ENCODE results near the gene REM2. TPM values are rescaled to one million over a fixed set of nuclear protein-coding genes. Genes with fewer than 3 reads are reported as not detected.

REM2 gene
- total and polyA plus RNA-seq, 4 donors: 0.08 to 0.14 (median 0.11) TPM; not detected in 1

DNA sequence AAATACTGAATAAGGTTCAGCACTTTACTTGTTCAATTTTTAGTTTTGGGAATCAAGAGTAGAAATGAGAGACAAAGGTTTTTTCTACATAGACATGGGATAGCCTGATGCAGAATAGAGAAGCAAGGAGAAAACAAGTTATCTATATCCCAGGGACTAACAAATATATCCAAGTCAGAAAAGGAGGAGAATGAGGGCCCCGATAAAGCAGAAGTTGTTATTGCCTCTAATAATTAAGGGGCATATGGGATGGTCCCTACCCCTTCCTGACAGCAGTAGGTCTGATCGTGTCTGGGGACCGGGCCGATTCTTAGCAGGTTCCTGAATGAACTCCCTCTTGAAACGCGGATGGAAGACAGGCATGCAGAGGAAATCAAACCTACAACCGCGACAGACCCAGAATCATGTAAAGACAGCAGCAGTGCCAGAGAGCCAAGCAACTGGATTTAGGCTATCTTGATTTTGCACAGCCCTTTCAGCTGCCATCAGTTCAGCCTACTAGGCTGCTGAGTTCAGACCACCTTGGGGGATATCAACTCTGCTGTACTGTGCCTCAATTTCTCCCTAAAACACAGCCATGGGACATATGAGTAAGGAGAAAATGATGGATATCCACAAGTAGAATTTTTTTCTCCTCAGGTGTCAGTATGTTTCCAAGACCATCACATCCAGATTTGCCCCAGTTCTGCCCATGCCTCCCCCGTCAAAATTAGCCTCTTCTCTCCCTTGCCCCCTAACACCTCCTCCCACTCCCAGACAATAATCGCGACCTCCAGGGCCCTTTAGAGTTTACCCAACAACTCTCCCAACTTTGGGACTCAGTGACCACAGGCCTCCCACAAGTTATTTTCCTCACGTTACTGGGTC, 45.4 kb downstream of the REM2 start:
- Histone ChIP-seq H3K27me3 (ENCODE audit: control insufficient read depth in 4 of 4, insufficient read depth in 4 of 4, low read length in 3 of 4) (no peaks in the 10 kb centered on the region), H3K27ac (ENCODE audit: low read depth in 1 of 2, low read length in 2 of 2) (peak overlapping the region; percentile 88 to 89), H3K9ac (ENCODE audit: low read depth in 1 of 2, low read length in 2 of 2) (peak overlapping the region; percentile 87 to 88), H3K36me3 (ENCODE audit: control insufficient read depth in 4 of 4, insufficient read depth in 3 of 4, low read depth in 1 of 4, low read length in 3 of 4) (peaks cover 0 to 21% (median 19%) of the 10 kb centered on the region in 4 donors), H3K4me1 (ENCODE audit: control insufficient read depth in 4 of 4, insufficient read depth in 4 of 4, low read length in 3 of 4) (peaks cover 0 to 22% (median 13%) of the 10 kb centered on the region in 4 donors), H3K4me3 (ENCODE audit: low read depth in 1 of 3, low read length in 3 of 3) (peak overlapping the region; percentile 66 to 98 (median 78)), H3K9me3 (ENCODE audit: control insufficient read depth in 4 of 4, low read length in 3 of 4) (no peaks in the 10 kb centered on the region)
- no peak for DNase-seq (ENCODE audit: low spot score)
- TF ChIP-seq TAF1 (conservative IDR thresholded peaks at IDR 0.05) (no peak), JUND (IDR thresholded peaks at IDR 0.05) (no peak)
- 25% methylated on average over 12 of the region's 12 CpGs for WGBS

- Histone ChIP-seq H3K36me3 (ENCODE audit: control insufficient read depth in 4 of 4, insufficient read depth in 3 of 4, low read depth in 1 of 4, low read length in 3 of 4) (peaks cover 0 to 17% (median 12%) of the 10 kb centered on the region in 4 donors), H3K9ac (ENCODE audit: low read depth in 1 of 2, low read length in 2 of 2) (peak within 1 kb of the TSS; percentile 87 to 88), H3K4me1 (ENCODE audit: control insufficient read depth in 4 of 4, insufficient read depth in 4 of 4, low read length in 3 of 4) (peaks cover 0 to 22% (median 13%) of the 10 kb centered on the region in 4 donors), H3K27ac (ENCODE audit: low read depth in 1 of 2, low read length in 2 of 2) (peak within 1 kb of the TSS; percentile 88 to 89), H3K27me3 (ENCODE audit: control insufficient read depth in 4 of 4, insufficient read depth in 4 of 4, low read length in 3 of 4) (no peaks in the 10 kb centered on the region), H3K9me3 (ENCODE audit: control insufficient read depth in 4 of 4, low read length in 3 of 4) (no peaks in the 10 kb centered on the region), H3K4me3 (ENCODE audit: low read depth in 1 of 3, low read length in 3 of 3) (peak within 1 kb of the TSS; percentile 66 to 98 (median 78))
- DNase-seq (ENCODE audit: low spot score): peak; percentile 99
- under 1% methylated on average over 51 of the region's 51 CpGs for WGBS
- peak in 1 of 2 donors; percentile 6 for TF ChIP-seq RAD21 (IDR thresholded peaks at IDR 0.05)
- TF ChIP-seq TAF1 (conservative IDR thresholded peaks at IDR 0.05): peak; percentile 59
- TF ChIP-seq GABPA (IDR thresholded peaks at IDR 0.05 in 1 of 2, conservative IDR thresholded peaks at IDR 0.05 in 1 of 2): peak in 1 of 2 donors; percentile 61
- peak; percentile 77 for TF ChIP-seq MAX (IDR thresholded peaks at IDR 0.05)
- no peak for TF ChIP-seq EGR1 (IDR thresholded peaks at IDR 0.05; ENCODE audit: low read depth in 2 of 2)
- TF ChIP-seq CTCF (IDR thresholded peaks at IDR 0.05; ENCODE audit: low read depth, low read length, missing input control): no peak
- peak; percentile 99 for TF ChIP-seq YY1 (IDR thresholded peaks at IDR 0.05)
- peak; percentile 93 for TF ChIP-seq SP1 (IDR thresholded peaks at IDR 0.05)
- peak; percentile 44 to 52 for TF ChIP-seq JUND (IDR thresholded peaks at IDR 0.05)
- no peak for TF ChIP-seq HNF4G (IDR thresholded peaks at IDR 0.05)
- peak; percentile 19 for TF ChIP-seq FOXA1 (IDR thresholded peaks at IDR 0.05)
- TF ChIP-seq RXRA (IDR thresholded peaks at IDR 0.05): peak; percentile 45 to 48
- TF ChIP-seq HNF4A (conservative IDR thresholded peaks at IDR 0.05): peak; percentile 38 to 44
- TF ChIP-seq, protein P1, sequence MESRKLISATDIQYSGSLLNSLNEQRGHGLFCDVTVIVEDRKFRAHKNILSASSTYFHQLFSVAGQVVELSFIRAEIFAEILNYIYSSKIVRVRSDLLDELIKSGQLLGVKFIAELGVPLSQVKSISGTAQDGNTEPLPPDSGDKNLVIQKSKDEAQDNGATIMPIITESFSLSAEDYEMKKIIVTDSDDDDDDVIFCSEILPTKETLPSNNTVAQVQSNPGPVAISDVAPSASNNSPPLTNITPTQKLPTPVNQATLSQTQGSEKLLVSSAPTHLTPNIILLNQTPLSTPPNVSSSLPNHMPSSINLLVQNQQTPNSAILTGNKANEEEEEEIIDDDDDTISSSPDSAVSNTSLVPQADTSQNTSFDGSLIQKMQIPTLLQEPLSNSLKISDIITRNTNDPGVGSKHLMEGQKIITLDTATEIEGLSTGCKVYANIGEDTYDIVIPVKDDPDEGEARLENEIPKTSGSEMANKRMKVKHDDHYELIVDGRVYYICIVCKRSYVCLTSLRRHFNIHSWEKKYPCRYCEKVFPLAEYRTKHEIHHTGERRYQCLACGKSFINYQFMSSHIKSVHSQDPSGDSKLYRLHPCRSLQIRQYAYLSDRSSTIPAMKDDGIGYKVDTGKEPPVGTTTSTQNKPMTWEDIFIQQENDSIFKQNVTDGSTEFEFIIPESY (IDR thresholded peaks at IDR 0.05): peak; percentile 68
- TF ChIP-seq NR2F2 (IDR thresholded peaks at IDR 0.05): peak; percentile 10
- TF ChIP-seq FOXA2 (IDR thresholded peaks at IDR 0.05): no peak
- peak; percentile 77 for TF ChIP-seq REST (IDR thresholded peaks at IDR 0.05)
- TF ChIP-seq, protein P2, sequence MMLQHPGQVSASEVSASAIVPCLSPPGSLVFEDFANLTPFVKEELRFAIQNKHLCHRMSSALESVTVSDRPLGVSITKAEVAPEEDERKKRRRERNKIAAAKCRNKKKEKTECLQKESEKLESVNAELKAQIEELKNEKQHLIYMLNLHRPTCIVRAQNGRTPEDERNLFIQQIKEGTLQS (IDR thresholded peaks at IDR 0.05): peak; percentile 100
These were observed 46.3 kb downstream of the REM2 start, which contains the start of gene PRMT5 for GRCh38 chr14:22929104-22929960. Gene PRMT5, minus strand, starts transcription at chr14:22929376. Its CDS starts 15 bp downstream, at chr14:22929361.

Data from liver (tissue), 9 donors.